22Rv1 (cell line): ENCODE measurements around the gene BCCIP.

Experiments used
- H3K27ac ChIP-seq: fragments of 450-650 bp; 2 replicates; pipeline ENCODE4 v1.5.1; 2017
- ZFX ChIP-seq: fragments of 450-650 bp; IDR thresholded peaks from 2 replicates; pipeline ENCODE4 v1.6.1; 2017; ENCODE audit warnings: antibody characterized with exemption, borderline replicate concordance
- TF ChIP-seq, protein P1 (sequence below): fragments of 450-650 bp; IDR thresholded peaks from 2 replicates; pipeline ENCODE4 v1.5.1; 2017; ENCODE audit warnings: mild to moderate bottlenecking

Gene BCCIP

DNA sequence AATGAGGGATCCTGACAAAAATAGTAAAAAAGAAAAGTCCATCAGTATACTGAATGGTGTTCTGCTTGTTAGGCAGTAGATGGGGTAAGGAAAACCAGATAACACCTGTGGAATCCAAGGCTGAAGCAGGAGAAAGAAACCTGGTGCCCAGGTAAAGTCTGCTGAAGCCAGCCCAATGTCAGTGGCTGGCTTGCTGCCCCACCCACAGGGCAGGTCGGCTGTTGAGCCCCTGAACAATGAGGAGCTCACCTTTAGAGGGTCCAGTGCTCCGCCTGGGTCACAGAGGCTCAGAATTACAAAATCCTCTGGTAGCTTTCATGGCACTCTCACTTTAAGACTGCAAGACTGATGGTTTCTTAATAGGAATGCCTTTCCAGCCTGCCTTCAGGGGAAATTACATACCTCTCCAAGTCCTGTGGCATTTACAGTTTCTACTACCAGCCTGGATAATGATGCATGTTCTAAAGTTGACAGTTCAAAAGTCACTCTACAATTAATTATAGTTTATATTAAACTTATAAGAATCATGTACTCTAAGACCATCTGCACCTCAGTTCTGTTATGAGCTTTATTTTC lies 33.9 kb downstream of the BCCIP start:
- TF ChIP-seq ZFX, result no peak
- TF ChIP-seq, protein P1, sequence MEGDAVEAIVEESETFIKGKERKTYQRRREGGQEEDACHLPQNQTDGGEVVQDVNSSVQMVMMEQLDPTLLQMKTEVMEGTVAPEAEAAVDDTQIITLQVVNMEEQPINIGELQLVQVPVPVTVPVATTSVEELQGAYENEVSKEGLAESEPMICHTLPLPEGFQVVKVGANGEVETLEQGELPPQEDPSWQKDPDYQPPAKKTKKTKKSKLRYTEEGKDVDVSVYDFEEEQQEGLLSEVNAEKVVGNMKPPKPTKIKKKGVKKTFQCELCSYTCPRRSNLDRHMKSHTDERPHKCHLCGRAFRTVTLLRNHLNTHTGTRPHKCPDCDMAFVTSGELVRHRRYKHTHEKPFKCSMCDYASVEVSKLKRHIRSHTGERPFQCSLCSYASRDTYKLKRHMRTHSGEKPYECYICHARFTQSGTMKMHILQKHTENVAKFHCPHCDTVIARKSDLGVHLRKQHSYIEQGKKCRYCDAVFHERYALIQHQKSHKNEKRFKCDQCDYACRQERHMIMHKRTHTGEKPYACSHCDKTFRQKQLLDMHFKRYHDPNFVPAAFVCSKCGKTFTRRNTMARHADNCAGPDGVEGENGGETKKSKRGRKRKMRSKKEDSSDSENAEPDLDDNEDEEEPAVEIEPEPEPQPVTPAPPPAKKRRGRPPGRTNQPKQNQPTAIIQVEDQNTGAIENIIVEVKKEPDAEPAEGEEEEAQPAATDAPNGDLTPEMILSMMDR, result no peak
- H3K27ac ChIP-seq, result no peak overlapping the region

DNA sequence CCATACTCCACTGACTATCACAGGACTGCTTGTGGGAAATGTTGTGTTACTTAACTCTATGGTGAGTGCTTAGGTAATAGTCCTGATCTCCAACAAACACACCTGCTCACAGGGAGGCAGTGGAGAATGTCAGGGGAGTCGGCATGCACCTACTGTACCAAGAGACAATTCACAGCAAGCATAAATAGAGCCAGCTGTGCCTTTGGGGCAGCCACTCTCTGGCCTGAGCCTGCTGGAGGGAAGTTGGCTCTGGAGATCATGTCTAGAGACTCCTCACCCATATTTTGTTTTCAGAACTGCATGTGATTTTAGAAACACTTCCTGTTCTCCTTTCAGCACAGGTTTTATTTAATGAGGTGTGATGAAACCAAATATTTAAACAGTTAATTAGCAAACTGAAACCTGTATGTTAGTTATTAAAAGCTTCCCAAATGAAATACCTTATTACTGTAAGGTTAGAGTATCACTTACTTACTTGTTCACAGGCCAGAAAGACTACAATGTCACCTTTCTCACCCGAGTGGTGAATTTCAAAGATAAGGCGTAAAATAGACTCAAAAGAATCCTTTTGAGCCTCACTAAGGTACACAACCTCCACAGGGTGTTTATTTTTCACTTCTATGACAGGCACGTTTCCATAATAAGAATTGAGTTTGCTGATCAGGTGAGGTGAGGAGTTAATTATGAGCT lies 35.9 kb downstream of the BCCIP start:
- no peak for TF ChIP-seq ZFX
- TF ChIP-seq, protein P1, result no peak
- H3K27ac ChIP-seq, result no peak overlapping the region

DNA sequence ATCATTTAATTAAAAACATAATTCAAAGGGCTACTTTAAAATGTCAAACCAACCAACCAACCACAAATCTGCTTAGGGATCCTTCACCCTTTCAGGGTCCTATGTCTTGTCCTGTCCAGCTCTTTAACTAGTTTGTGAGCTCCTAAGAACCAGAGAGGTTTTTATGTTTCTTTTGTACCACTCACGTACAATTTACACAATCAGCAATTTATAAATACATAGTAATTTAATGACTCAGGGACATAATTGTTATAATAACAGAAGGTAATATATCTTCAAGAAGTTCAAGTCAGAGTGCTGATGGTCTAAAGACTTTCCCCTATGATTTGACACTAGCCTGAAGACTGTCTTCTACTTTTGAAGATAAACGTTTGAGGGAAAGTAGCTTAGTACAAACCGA lies 41.8 kb downstream of the BCCIP start:
- H3K27ac ChIP-seq, result no peak overlapping the region
- no peak for TF ChIP-seq ZFX
- TF ChIP-seq, protein P1, result no peak

DNA sequence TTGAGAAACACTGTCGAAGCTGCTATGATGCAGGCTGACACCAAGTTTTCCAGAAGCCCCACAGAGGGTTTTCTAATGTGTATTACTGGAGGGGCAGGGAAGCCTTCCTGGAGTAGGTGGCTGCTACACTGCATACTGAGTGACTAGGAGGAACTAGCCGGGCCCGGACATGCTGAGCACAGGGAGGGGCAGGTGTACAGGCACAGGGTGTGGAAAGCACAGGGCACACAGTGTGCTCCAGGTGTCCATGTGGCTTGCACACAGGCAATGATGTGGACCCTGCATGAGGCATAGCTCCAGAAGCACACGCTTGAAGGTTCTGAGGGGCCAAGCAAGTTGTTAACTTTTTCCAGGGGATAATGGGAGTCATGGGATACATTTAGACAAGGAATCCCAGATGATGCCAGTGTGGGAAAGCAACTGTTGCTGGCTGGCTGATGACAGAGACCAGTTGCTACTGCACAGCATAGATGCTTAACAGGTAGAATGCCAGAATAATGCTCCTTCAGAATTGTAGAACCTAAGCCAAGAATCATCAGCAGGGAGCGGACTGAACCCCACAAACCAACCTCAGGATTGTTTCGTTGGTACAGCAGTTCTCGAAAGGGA lies 43.2 kb downstream of the BCCIP start:
- no peak for TF ChIP-seq ZFX
- TF ChIP-seq, protein P1, result no peak
- H3K27ac ChIP-seq, result no peak overlapping the region

GRCh38 chr10:125868372-125868975 lies 45.1 kb downstream of the BCCIP start:
- TF ChIP-seq, protein P1, result peak; percentile 90
- no peak for TF ChIP-seq ZFX
- no peak overlapping the region for H3K27ac ChIP-seq

GRCh38 chr10:125871338-125871737 lies 48.0 kb downstream of the BCCIP start:
- TF ChIP-seq, protein P1, result no peak
- TF ChIP-seq ZFX, result no peak
- H3K27ac ChIP-seq, result no peak overlapping the region
